ENCODE data around the gene MBNL2.

DNA sequence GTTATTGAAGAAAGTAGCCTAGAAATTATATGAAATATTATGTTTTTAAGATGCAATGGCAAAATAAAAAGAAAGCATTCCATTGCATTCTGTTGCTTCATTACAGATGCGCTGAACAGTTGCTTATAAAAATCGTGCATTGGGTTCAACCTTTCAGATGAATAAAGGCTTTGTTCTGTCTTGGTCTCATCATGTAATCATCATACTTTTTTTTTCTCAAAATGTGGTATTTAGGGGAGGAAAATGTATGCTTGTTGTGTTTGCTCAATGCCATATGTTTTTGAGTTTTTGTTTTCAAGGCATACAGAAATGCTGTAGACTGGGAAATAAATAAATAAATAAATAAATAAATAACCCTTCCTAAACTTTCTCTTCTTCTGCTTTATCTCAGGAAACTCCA, 1.1 kb upstream of the MBNL2 start:
- TF ChIP-seq, protein P1, sequence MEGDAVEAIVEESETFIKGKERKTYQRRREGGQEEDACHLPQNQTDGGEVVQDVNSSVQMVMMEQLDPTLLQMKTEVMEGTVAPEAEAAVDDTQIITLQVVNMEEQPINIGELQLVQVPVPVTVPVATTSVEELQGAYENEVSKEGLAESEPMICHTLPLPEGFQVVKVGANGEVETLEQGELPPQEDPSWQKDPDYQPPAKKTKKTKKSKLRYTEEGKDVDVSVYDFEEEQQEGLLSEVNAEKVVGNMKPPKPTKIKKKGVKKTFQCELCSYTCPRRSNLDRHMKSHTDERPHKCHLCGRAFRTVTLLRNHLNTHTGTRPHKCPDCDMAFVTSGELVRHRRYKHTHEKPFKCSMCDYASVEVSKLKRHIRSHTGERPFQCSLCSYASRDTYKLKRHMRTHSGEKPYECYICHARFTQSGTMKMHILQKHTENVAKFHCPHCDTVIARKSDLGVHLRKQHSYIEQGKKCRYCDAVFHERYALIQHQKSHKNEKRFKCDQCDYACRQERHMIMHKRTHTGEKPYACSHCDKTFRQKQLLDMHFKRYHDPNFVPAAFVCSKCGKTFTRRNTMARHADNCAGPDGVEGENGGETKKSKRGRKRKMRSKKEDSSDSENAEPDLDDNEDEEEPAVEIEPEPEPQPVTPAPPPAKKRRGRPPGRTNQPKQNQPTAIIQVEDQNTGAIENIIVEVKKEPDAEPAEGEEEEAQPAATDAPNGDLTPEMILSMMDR (conservative IDR thresholded peaks at IDR 0.05; ENCODE audit: low read depth in 2 of 2): no peak
- no peak for TF ChIP-seq EZH2 (IDR thresholded peaks at IDR 0.05; ENCODE audit: low read depth, unreplicated experiment)
- no peak for TF ChIP-seq CREB1 (CRISPR knock-in tag; IDR thresholded peaks at IDR 0.05; ENCODE audit: low read depth)
- TF ChIP-seq, protein P2, sequence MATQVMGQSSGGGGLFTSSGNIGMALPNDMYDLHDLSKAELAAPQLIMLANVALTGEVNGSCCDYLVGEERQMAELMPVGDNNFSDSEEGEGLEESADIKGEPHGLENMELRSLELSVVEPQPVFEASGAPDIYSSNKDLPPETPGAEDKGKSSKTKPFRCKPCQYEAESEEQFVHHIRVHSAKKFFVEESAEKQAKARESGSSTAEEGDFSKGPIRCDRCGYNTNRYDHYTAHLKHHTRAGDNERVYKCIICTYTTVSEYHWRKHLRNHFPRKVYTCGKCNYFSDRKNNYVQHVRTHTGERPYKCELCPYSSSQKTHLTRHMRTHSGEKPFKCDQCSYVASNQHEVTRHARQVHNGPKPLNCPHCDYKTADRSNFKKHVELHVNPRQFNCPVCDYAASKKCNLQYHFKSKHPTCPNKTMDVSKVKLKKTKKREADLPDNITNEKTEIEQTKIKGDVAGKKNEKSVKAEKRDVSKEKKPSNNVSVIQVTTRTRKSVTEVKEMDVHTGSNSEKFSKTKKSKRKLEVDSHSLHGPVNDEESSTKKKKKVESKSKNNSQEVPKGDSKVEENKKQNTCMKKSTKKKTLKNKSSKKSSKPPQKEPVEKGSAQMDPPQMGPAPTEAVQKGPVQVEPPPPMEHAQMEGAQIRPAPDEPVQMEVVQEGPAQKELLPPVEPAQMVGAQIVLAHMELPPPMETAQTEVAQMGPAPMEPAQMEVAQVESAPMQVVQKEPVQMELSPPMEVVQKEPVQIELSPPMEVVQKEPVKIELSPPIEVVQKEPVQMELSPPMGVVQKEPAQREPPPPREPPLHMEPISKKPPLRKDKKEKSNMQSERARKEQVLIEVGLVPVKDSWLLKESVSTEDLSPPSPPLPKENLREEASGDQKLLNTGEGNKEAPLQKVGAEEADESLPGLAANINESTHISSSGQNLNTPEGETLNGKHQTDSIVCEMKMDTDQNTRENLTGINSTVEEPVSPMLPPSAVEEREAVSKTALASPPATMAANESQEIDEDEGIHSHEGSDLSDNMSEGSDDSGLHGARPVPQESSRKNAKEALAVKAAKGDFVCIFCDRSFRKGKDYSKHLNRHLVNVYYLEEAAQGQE (IDR thresholded peaks at IDR 0.05; ENCODE audit: unreplicated experiment): no peak
- TF ChIP-seq JUNB (IDR thresholded peaks at IDR 0.05; ENCODE audit: unreplicated experiment): no peak
- no peak for TF ChIP-seq POLR2AphosphoS5 (IDR thresholded peaks at IDR 0.05; ENCODE audit: low read depth)
- TF ChIP-seq, protein P3, sequence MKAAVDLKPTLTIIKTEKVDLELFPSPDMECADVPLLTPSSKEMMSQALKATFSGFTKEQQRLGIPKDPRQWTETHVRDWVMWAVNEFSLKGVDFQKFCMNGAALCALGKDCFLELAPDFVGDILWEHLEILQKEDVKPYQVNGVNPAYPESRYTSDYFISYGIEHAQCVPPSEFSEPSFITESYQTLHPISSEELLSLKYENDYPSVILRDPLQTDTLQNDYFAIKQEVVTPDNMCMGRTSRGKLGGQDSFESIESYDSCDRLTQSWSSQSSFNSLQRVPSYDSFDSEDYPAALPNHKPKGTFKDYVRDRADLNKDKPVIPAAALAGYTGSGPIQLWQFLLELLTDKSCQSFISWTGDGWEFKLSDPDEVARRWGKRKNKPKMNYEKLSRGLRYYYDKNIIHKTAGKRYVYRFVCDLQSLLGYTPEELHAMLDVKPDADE (IDR thresholded peaks at IDR 0.05): no peak
- no peak for TF ChIP-seq ZNF114 (CRISPR knock-in tag; IDR thresholded peaks at IDR 0.05)
- TF ChIP-seq EZH2phosphoT487 (IDR thresholded peaks at IDR 0.05; ENCODE audit: unreplicated experiment): no peak
- no peak for TF ChIP-seq NANOG (IDR thresholded peaks at IDR 0.05; ENCODE audit: borderline replicate concordance)
- TF ChIP-seq ZNF331 (CRISPR knock-in tag; IDR thresholded peaks at IDR 0.05; ENCODE audit: low read depth): no peak
- no peak for TF ChIP-seq STAT1 (IDR thresholded peaks at IDR 0.05; ENCODE audit: unreplicated experiment)
